AG09319 (cell line): ENCODE data around the gene PNPLA1.

ENCODE experiments used
- DNase-seq: peaks from one replicate; pipeline ENCODE4 v3.0.0-alpha.2; 2010; ENCODE audit warnings: low read depth; ENCODE audit errors: extremely low read depth
- CTCF ChIP-seq: IDR thresholded peaks from 2 replicates; pipeline ENCODE4 v1.5.1; 2011; ENCODE audit warnings: low read depth, mild to moderate bottlenecking, inconsistent platforms, low read length, moderate library complexity

PNPLA1 gene

GRCh38 chr6:36345681-36346466 lies 76.0 kb downstream of the PNPLA1 start:
- no peak for TF ChIP-seq CTCF
- DNase-seq: no peak

DNA sequence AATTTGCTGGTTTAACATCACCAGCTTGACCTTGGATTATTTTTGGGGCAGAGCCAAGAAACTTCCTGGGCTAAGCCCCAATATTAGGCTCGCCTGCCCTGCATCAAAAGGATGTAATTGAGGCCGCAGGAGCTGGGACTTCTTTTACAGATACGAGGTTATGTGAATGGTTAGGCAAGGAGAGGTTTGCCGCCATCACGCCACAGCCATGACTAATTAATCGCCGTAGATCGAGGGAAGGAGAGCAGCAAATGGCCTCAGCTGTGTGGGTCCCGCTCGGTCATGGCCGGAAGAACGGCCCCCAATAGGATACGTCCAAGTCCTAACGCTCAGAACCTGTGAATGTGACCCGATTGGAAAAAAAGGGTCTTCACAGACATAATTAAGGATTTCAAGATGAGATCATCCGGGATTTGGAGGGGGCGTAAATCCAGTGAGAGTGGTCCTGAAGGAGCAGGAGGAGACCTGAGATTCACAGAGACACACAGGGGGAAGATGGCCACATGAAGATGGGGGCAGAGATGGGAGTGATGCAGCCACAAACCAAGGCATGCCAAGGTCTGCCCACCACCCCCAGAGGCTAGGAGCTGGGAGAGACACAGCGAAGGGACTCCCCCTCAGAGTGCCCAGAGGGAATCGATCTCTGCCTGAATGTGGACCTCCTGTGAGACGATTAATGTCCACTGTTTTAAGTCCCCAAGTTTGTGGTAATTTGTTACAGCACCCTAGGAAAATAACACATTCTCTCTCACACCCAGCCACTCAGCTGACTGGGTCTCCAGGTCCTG lies 76.8 kb downstream of the PNPLA1 start:
- TF ChIP-seq CTCF: no peak
- no peak for DNase-seq

GRCh38 chr6:36347621-36348020 lies 77.8 kb downstream of the PNPLA1 start:
- no peak for DNase-seq
- TF ChIP-seq CTCF: no peak

- no peak for TF ChIP-seq CTCF
- DNase-seq: no peak
Measured at GRCh38 chr6:36349240-36349639, 79.4 kb downstream of the PNPLA1 start.

- DNase-seq: no peak
- no peak for TF ChIP-seq CTCF
Measured at GRCh38 chr6:36350082-36350481, 80.2 kb downstream of the PNPLA1 start.

GRCh38 chr6:36350681-36351571 lies 81.1 kb downstream of the PNPLA1 start:
- no peak for TF ChIP-seq CTCF
- no peak for DNase-seq
